Endothelial cell of umbilical vein (primary cell): ENCODE data around the gene AOC1. TPM values are rescaled to one million over a fixed set of nuclear protein-coding genes. Genes with fewer than 3 reads are reported as not detected.

Source experiments
- BruUV-seq: library from RNA; stranded (reverse); fragments of 400-500 nt; replicated peaks from 2 replicates; lab custom pipeline; 2021; lab: Mats Ljungman, UMichigan
- CTCF ChIA-PET: fragments of 300-600, 350-600 bp; sonication (Branson Sonifier 250); formaldehyde crosslinking; loops from one replicate; lab custom pipeline; 2021; ENCODE audit warnings: antibody characterized with exemption, inconsistent platforms; lab: Charles Lee
- POLR2A ChIA-PET: fragments of 300-600, 350-600 bp; sonication (Branson Sonifier 250); formaldehyde crosslinking; loops from one replicate; lab custom pipeline; 2021; ENCODE audit warnings: antibody characterized with exemption, inconsistent platforms; lab: Charles Lee
- DNase-seq: peaks from one replicate; pipeline ENCODE4 v3.0.0-alpha.2; 2011; ENCODE audit warnings: low read depth, low spot score
- FAIRE-seq: peaks from 2 replicates; lab custom pipeline; 2011; peaks lifted over from hg19 to GRCh38; lab: Jason Lieb, UNC
- H2AFZ ChIP-seq: 2 replicates; pipeline ENCODE4 v1.6.0; 2012; ENCODE audit warnings: low read depth, low read length, control low read depth, inconsistent platforms
- H3K27ac ChIP-seq: 2 replicates; pipeline ENCODE4 v1.5.1; 2011; ENCODE audit warnings: low read depth, mild to moderate bottlenecking, control low read depth, low read length, moderate library complexity; ENCODE audit not compliant: insufficient read depth
- H3K27me3 ChIP-seq, 2 experiments: 2 replicates each; pipeline versions ENCODE4 v1.6.0 to v1.6.1; 2011; ENCODE audit warnings: low read length in 2 of 2, mixed read lengths in 1 of 2; ENCODE audit not compliant: control insufficient read depth in 2 of 2, insufficient read depth in 2 of 2
- H3K36me3 ChIP-seq, 2 experiments: 2 replicates in 1 of 2; 3 replicates in 1 of 2; pipeline ENCODE4 v1.5.1; 2011; ENCODE audit warnings: low read length in 2 of 2, mild to moderate bottlenecking in 1 of 2, moderate library complexity in 1 of 2; ENCODE audit not compliant: control insufficient read depth in 2 of 2, insufficient read depth in 2 of 2; ENCODE audit errors: extremely low read depth in 1 of 2
- H3K4me1 ChIP-seq: 3 replicates; pipeline ENCODE4 v1.5.1; 2011; ENCODE audit warnings: mild to moderate bottlenecking, low read length; ENCODE audit not compliant: control insufficient read depth, insufficient read depth; ENCODE audit errors: extremely low read depth
- H3K4me2 ChIP-seq: 2 replicates; pipeline ENCODE4 v1.6.1; 2011; ENCODE audit warnings: low read length, control low read depth, mixed read lengths; ENCODE audit not compliant: insufficient read depth
- H3K4me3 ChIP-seq, 3 experiments: fragments of 200-600 bp in 1 of 3; sonication (generic), shearing (Covaris generic) in 1 of 3; replicated peaks in 1 of 3; 2 replicates each; pipeline ENCODE4 v1.5.1; 2011 to 2016; ENCODE audit warnings: control low read depth in 3 of 3, low read length in 3 of 3, mild to moderate bottlenecking in 2 of 3, inconsistent platforms in 1 of 3, low read depth in 1 of 3, moderate library complexity in 1 of 3; ENCODE audit not compliant: insufficient read depth in 1 of 3
- H3K79me2 ChIP-seq: 2 replicates; pipeline ENCODE4 v1.6.0; 2012; ENCODE audit warnings: low read length, inconsistent platforms; ENCODE audit not compliant: control insufficient read depth, insufficient read depth
- H3K9ac ChIP-seq: replicated peaks from 2 replicates; pipeline ENCODE3; 2011; ENCODE audit warnings: low read length, control low read depth; ENCODE audit not compliant: insufficient read depth; ENCODE audit errors: extremely low read depth
- H3K9me1 ChIP-seq: replicated peaks from 3 replicates; pipeline ENCODE4 v1.6.0; 2011; ENCODE audit warnings: mild to moderate bottlenecking, low read length; ENCODE audit not compliant: control insufficient read depth, insufficient read depth; ENCODE audit errors: extremely low read depth
- H3K9me3 ChIP-seq: replicated peaks from 2 replicates; pipeline ENCODE4 v1.5.1; 2012; ENCODE audit warnings: low read length, inconsistent platforms; ENCODE audit not compliant: control insufficient read depth, insufficient read depth
- H4K20me1 ChIP-seq: replicated peaks from 2 replicates; pipeline ENCODE3; 2011; ENCODE audit warnings: mild to moderate bottlenecking, low read length; ENCODE audit not compliant: control insufficient read depth, insufficient read depth; ENCODE audit errors: extremely low read depth
- CTCF ChIP-seq, 2 donors: IDR thresholded peaks; 1 replicate in 1 of 2; 2 replicates in 1 of 2; pipeline ENCODE4 v1.5.1; 2011; ENCODE audit warnings: low read length in 2 of 2, mild to moderate bottlenecking in 2 of 2, moderate library complexity in 2 of 2, control low read depth in 1 of 2, inconsistent platforms in 1 of 2, low read depth in 1 of 2; ENCODE audit not compliant: insufficient read depth in 1 of 2; ENCODE audit errors: extremely low read depth in 1 of 2
- EZH2 ChIP-seq: IDR thresholded peaks from 2 replicates; pipeline ENCODE4 v1.6.1; 2012; ENCODE audit warnings: borderline replicate concordance, low read depth, mild to moderate bottlenecking, moderate library complexity, low read length, inconsistent platforms; ENCODE audit not compliant: severe bottlenecking
- FOS ChIP-seq: IDR thresholded peaks from 2 replicates; pipeline ENCODE4 v1.6.1; 2011; ENCODE audit warnings: mild to moderate bottlenecking, low read length, moderate library complexity, borderline replicate concordance; ENCODE audit not compliant: insufficient read depth
- GATA2 ChIP-seq: IDR thresholded peaks from 2 replicates; pipeline ENCODE4 v1.7.0; 2011; ENCODE audit warnings: low read depth, mild to moderate bottlenecking, moderate library complexity, mixed read lengths, low read length; ENCODE audit not compliant: insufficient read length, insufficient read depth
- JUN ChIP-seq: IDR thresholded peaks from 2 replicates; pipeline ENCODE4 v1.6.1; 2011; ENCODE audit warnings: borderline replicate concordance, low read depth; ENCODE audit not compliant: insufficient read length, insufficient read depth
- MAX ChIP-seq: IDR thresholded peaks from 2 replicates; pipeline ENCODE4 v1.6.1; 2011; ENCODE audit not compliant: insufficient read depth, insufficient read length
- MYC ChIP-seq: IDR thresholded peaks from one replicate; pipeline ENCODE4 v1.6.1; 2011; ENCODE audit warnings: mild to moderate bottlenecking, low read depth, low read length
- POLR2A ChIP-seq: IDR thresholded peaks from 2 replicates; pipeline ENCODE4 v1.6.1; 2012; ENCODE audit warnings: low read depth, mild to moderate bottlenecking, control low read depth, low read length
- POLR2AphosphoS5 ChIP-seq: IDR thresholded peaks from 2 replicates; pipeline ENCODE4 v1.6.1; 2012; ENCODE audit warnings: low read depth, mild to moderate bottlenecking, control low read depth, low read length, moderate library complexity; ENCODE audit not compliant: insufficient read depth
- dilution Hi-C: fragments of 300-500 bp; cut with MboI; formaldehyde crosslinking; loops from one replicate; pipeline ENCODE4 v1.15.0; 2019; ENCODE audit warnings: low sequenced_read_pairs; ENCODE audit not compliant: extremely low pct_ligation_motif_present
- intact Hi-C: fragments of 100-400 bp; cut with micrococcal nuclease; formaldehyde crosslinking; loops from one replicate; pipeline ENCODE4 v1.10.0; 2022
- polyA plus RNA-seq, 4 experiments: library from polyadenylated mRNA; depleted of rRNA in 3 of 4; stranded (reverse) in 3 of 4; unstranded in 1 of 4; fragments of >200 nt; gene quantifications; 2 replicates each; pipeline versions ENCODE4 v1.2.1 to v1.2.3, GENCODE V29; 2011 to 2012; ENCODE audit warnings: missing spikeins in 1 of 4
- total RNA-seq: library from RNA; stranded (reverse); gene quantifications from 2 replicates; pipeline ENCODE4 v1.2.3, GENCODE V29; 2021

The AOC1 gene
- total and polyA plus RNA-seq, 2 donors (not counting 3 experiments of a cell fraction or from before 2014, with no cell fraction given) = not detected

- no peak overlapping the region for H3K4me2 ChIP-seq
- no TSS peak for BruUV-seq
- intact Hi-C loops = no loop called here
- no peak for FAIRE-seq
- DNase-seq = no peak
- H3K27ac ChIP-seq = no peak overlapping the region
- H2AFZ ChIP-seq = no peak overlapping the region
- no peaks in the 10 kb centered on the region for H3K79me2 ChIP-seq
- CTCF ChIA-PET = interaction anchor here (1.3 kb wide), 1 partner anchor 15 kb away, joined by 3 read pairs; no protein-coding TSS in a partner anchor
- H4K20me1 ChIP-seq = no peaks in the 10 kb centered on the region
- no peak for TF ChIP-seq CTCF (IDR thresholded peaks at IDR 0.05; ENCODE audit: extremely low read depth in 1 of 2, insufficient read depth in 1 of 2, low read depth in 1 of 2, low read length in 2 of 2)
- no peak for TF ChIP-seq EZH2
- TF ChIP-seq JUN = no peak
- no peak for TF ChIP-seq MAX
- no peak for TF ChIP-seq FOS
- no peak for TF ChIP-seq POLR2AphosphoS5
- no peak for TF ChIP-seq POLR2A
- TF ChIP-seq GATA2 = no peak
- no peak for TF ChIP-seq MYC
- H3K9me1 ChIP-seq = no peaks in the 10 kb centered on the region
- peaks cover 0 to 7% of the 10 kb centered on the region in 2 experiments for H3K27me3 ChIP-seq
- H3K4me1 ChIP-seq = no peaks in the 10 kb centered on the region
- dilution Hi-C loops = no loop called here
- POLR2A ChIA-PET = no interaction called here
- H3K9ac ChIP-seq = no peak overlapping the region
- H3K36me3 ChIP-seq = no peaks in the 10 kb centered on the region
- H3K9me3 ChIP-seq = no peaks in the 10 kb centered on the region
- no peak overlapping the region for H3K4me3 ChIP-seq
These were observed 3.7 kb upstream of the AOC1 start for GRCh38 chr7:150848561-150849115.
